IMR-90 (cell line): ENCODE measurements around the gene SLC4A3. TPM values are rescaled to one million over a fixed set of nuclear protein-coding genes. Genes with fewer than 3 reads are reported as not detected.
A peak's percentile ranks its signal among the peaks of the same experiment; 100 is the strongest.

ENCODE experiments used
- ATAC-seq: fragments of 200-7000 bp; cut with Tn5 transposase; 2 replicates; pipeline ENCODE4 v1.9.1; 2020; ENCODE audit warnings: low read depth, mild to moderate bottlenecking, moderate library complexity
- Bru-seq: library from RNA; stranded (reverse); fragments of 400-500 nt; gene quantifications from one replicate; lab custom pipeline; 2021; lab: Mats Ljungman, UMichigan
- BruChase-seq, 2 experiments: library from RNA; stranded (reverse); fragments of 400-500 nt; gene quantifications; one replicate each; lab custom pipeline; 2021; lab: Mats Ljungman, UMichigan
- BruUV-seq: library from RNA; stranded (reverse); fragments of 400-500 nt; replicated peaks from 2 replicates; lab custom pipeline; 2021; lab: Mats Ljungman, UMichigan
- CTCF ChIA-PET: fragments of 300-600 bp; formaldehyde crosslinking; extraction: SDS; loops from one replicate; lab custom pipeline; 2021; ENCODE audit warnings: antibody characterized with exemption; lab: Yijun Ruan, JAX
- POLR2A ChIA-PET: fragments of 300-600 bp; sonication (Branson Sonifier 250); formaldehyde crosslinking; loops from one replicate; lab custom pipeline; 2022; ENCODE audit warnings: antibody characterized with exemption; ENCODE audit not compliant: unreplicated experiment; lab: Charles Lee
- DNase-seq: peaks from one replicate; pipeline ENCODE4 v3.0.0; 2013
- H2AFZ ChIP-seq: replicated peaks from 2 replicates; pipeline ENCODE3; 2013; ENCODE audit warnings: low read length, mild to moderate bottlenecking; ENCODE audit not compliant: poor library complexity
- H2AK5ac ChIP-seq: 2 replicates; pipeline ENCODE4 v1.6.1; 2013; ENCODE audit warnings: low read depth, low read length, inconsistent platforms
- H2AK9ac ChIP-seq: replicated peaks from 2 replicates; pipeline ENCODE3; 2013; ENCODE audit warnings: mild to moderate bottlenecking, low read depth, low read length, moderate library complexity; ENCODE audit not compliant: poor library complexity
- H2BK120ac ChIP-seq: 2 replicates; pipeline ENCODE4 v1.6.1; 2013; ENCODE audit warnings: low read depth, low read length, inconsistent platforms
- H2BK15ac ChIP-seq: 3 replicates; pipeline ENCODE4 v1.6.1; 2013; ENCODE audit warnings: low read depth, low read length, inconsistent platforms
- H2BK20ac ChIP-seq: 2 replicates; pipeline ENCODE4 v1.6.1; 2013; ENCODE audit warnings: low read depth, mild to moderate bottlenecking, inconsistent platforms, low read length, moderate library complexity
- H2BK5ac ChIP-seq: 2 replicates; pipeline ENCODE4 v1.6.1; 2013; ENCODE audit warnings: mild to moderate bottlenecking, low read depth, low read length, inconsistent platforms; ENCODE audit not compliant: poor library complexity, severe bottlenecking
- H3K14ac ChIP-seq: replicated peaks from 2 replicates; pipeline ENCODE4 v1.6.1; 2013; ENCODE audit warnings: low read depth, low read length, inconsistent platforms
- H3K18ac ChIP-seq: 2 replicates; pipeline ENCODE4 v1.6.1; 2013; ENCODE audit warnings: low read depth, low read length, control low read depth
- H3K23ac ChIP-seq: 2 replicates; pipeline ENCODE4 v1.6.1; 2013; ENCODE audit warnings: low read depth, low read length, inconsistent platforms
- H3K27ac ChIP-seq: 2 replicates; pipeline ENCODE4 v1.5.1; 2013; ENCODE audit warnings: mild to moderate bottlenecking, control low read depth, low read length; ENCODE audit not compliant: insufficient read depth
- H3K27me3 ChIP-seq: 2 replicates; pipeline ENCODE4 v1.6.1; 2013; ENCODE audit warnings: low read length; ENCODE audit not compliant: control insufficient read depth, insufficient read depth
- H3K36me3 ChIP-seq: 2 replicates; pipeline ENCODE4 v1.6.1; 2013; ENCODE audit warnings: low read length, mixed read lengths; ENCODE audit not compliant: control insufficient read depth, insufficient read depth
- H3K4ac ChIP-seq: 2 replicates; pipeline ENCODE4 v1.6.1; 2013; ENCODE audit warnings: low read depth, low read length, inconsistent platforms
- H3K4me1 ChIP-seq: 2 replicates; pipeline ENCODE4 v1.6.1; 2013; ENCODE audit warnings: low read length, mixed read lengths; ENCODE audit not compliant: control insufficient read depth, insufficient read depth
- H3K4me2 ChIP-seq: 2 replicates; pipeline ENCODE4 v1.6.1; 2013; ENCODE audit warnings: low read depth, mild to moderate bottlenecking, control low read depth, low read length, moderate library complexity
- H3K4me3 ChIP-seq: 2 replicates; pipeline ENCODE4 v1.5.1; 2013; ENCODE audit warnings: low read depth, mild to moderate bottlenecking, control low read depth, low read length, moderate library complexity; ENCODE audit not compliant: insufficient read depth
- H3K56ac ChIP-seq: 2 replicates; pipeline ENCODE4 v1.6.1; 2013; ENCODE audit warnings: low read length, inconsistent platforms; ENCODE audit not compliant: insufficient read depth; ENCODE audit errors: extremely low read depth
- H3K79me1 ChIP-seq, 2 experiments: 2 replicates each; pipeline ENCODE4 v1.6.1; 2013; ENCODE audit warnings: low read length in 2 of 2, inconsistent platforms in 1 of 2, low read depth in 1 of 2
- H3K9ac ChIP-seq: 2 replicates; pipeline ENCODE4 v1.6.1; 2013; ENCODE audit warnings: low read depth, low read length, control low read depth
- H3K9me1 ChIP-seq: 2 replicates; pipeline ENCODE4 v1.6.1; 2013; ENCODE audit warnings: low read length, inconsistent platforms; ENCODE audit not compliant: insufficient read depth
- H3K9me3 ChIP-seq: 2 replicates; pipeline ENCODE4 v1.6.1; 2013; ENCODE audit warnings: low read length; ENCODE audit not compliant: control insufficient read depth, insufficient read depth
- H4K20me1 ChIP-seq: 2 replicates; pipeline ENCODE4 v1.6.1; 2013; ENCODE audit warnings: low read length, inconsistent platforms; ENCODE audit not compliant: insufficient read depth
- H4K5ac ChIP-seq: 2 replicates; pipeline ENCODE4 v1.6.1; 2013; ENCODE audit warnings: mild to moderate bottlenecking, low read depth, low read length, control low read depth
- H4K8ac ChIP-seq, 2 experiments: 2 replicates each; pipeline ENCODE4 v1.6.1; 2013; ENCODE audit warnings: low read depth in 2 of 2, low read length in 2 of 2, control low read depth in 1 of 2, inconsistent platforms in 1 of 2
- H4K91ac ChIP-seq: 2 replicates; pipeline ENCODE4 v1.6.1; 2013; ENCODE audit warnings: low read depth, low read length, inconsistent platforms; ENCODE audit not compliant: insufficient read depth
- BHLHE40 ChIP-seq: fragments of 150-350 bp; IDR thresholded peaks from 2 replicates; pipeline ENCODE4 v1.6.1; 2016; ENCODE audit warnings: mild to moderate bottlenecking, low read depth, low read length
- CHD1 ChIP-seq: IDR thresholded peaks from 2 replicates; pipeline ENCODE4 v1.6.1; 2012; ENCODE audit warnings: low read depth, low read length, improper control_type of control experiment
- FOS ChIP-seq: fragments of 150-350 bp; IDR thresholded peaks from 2 replicates; pipeline ENCODE4 v1.6.1; 2016; ENCODE audit warnings: low read depth, low read length
- RAD21 ChIP-seq: IDR thresholded peaks from 2 replicates; pipeline ENCODE4 v1.6.1; 2012; ENCODE audit warnings: low read length, improper control_type of control experiment
- WGBS, 2 experiments: methylation state at CpG; one replicate each; pipeline versions ENCODE4 v1.1.5 to v1.1.7; 2013; ENCODE audit warnings: missing lambda C conversion rate in 2 of 2; ENCODE audit not compliant: insufficient read length in 1 of 2; ENCODE audit errors: extremely low coverage in 2 of 2; 5-methylcytosine and 5-hydroxymethylcytosine counted together
- dilution Hi-C: fragments of 300-500 bp; cut with HindIII; formaldehyde crosslinking; loops from one replicate; pipeline ENCODE4 v1.14.3; 2018; ENCODE audit warnings: low sequenced_read_pairs; ENCODE audit not compliant: unreplicated experiment
- in situ Hi-C: fragments of 300-500 bp; cut with MboI; formaldehyde crosslinking; loops from 3 replicates; pipeline ENCODE4 v1.14.3; 2019; ENCODE audit warnings: low sequenced_read_pairs, inconsistent platforms, mixed read lengths
- intact Hi-C: fragments of 100-400 bp; cut with micrococcal nuclease; formaldehyde crosslinking; loops from 2 replicates; pipeline ENCODE4 v1.10.0; 2022
- long read RNA-seq: library from polyadenylated mRNA; unstranded; transcript quantifications from one replicate; pipeline ENCODE4 v2.0.0, GENCODE V29; 2021; ENCODE audit not compliant: unreplicated experiment
- polyA plus RNA-seq, 3 experiments: library from polyadenylated mRNA; depleted of rRNA; stranded (reverse); fragments of >200 nt; gene quantifications; 2 replicates each; pipeline ENCODE4 v1.2.3, GENCODE V29; 2012; ENCODE audit warnings: low replicate concordance in 1 of 3
- total RNA-seq: library from RNA; depleted of rRNA; stranded (reverse); fragments of >200 nt; gene quantifications from 2 replicates; pipeline ENCODE4 v1.2.3, GENCODE V29; 2012; rRNA removed
- TF ChIP-seq, protein P1 (sequence below): fragments of 150-350 bp; IDR thresholded peaks from 2 replicates; pipeline ENCODE4 v1.6.1; 2016; ENCODE audit warnings: low read depth, mild to moderate bottlenecking, low read length, moderate library complexity, borderline replicate concordance
- TF ChIP-seq, protein P2 (sequence below): conservative IDR thresholded peaks from 2 replicates; pipeline ENCODE4 v1.5.1; 2012; ENCODE audit warnings: mild to moderate bottlenecking, low read depth, low read length, improper control_type of control experiment

The SLC4A3 gene, protein sequence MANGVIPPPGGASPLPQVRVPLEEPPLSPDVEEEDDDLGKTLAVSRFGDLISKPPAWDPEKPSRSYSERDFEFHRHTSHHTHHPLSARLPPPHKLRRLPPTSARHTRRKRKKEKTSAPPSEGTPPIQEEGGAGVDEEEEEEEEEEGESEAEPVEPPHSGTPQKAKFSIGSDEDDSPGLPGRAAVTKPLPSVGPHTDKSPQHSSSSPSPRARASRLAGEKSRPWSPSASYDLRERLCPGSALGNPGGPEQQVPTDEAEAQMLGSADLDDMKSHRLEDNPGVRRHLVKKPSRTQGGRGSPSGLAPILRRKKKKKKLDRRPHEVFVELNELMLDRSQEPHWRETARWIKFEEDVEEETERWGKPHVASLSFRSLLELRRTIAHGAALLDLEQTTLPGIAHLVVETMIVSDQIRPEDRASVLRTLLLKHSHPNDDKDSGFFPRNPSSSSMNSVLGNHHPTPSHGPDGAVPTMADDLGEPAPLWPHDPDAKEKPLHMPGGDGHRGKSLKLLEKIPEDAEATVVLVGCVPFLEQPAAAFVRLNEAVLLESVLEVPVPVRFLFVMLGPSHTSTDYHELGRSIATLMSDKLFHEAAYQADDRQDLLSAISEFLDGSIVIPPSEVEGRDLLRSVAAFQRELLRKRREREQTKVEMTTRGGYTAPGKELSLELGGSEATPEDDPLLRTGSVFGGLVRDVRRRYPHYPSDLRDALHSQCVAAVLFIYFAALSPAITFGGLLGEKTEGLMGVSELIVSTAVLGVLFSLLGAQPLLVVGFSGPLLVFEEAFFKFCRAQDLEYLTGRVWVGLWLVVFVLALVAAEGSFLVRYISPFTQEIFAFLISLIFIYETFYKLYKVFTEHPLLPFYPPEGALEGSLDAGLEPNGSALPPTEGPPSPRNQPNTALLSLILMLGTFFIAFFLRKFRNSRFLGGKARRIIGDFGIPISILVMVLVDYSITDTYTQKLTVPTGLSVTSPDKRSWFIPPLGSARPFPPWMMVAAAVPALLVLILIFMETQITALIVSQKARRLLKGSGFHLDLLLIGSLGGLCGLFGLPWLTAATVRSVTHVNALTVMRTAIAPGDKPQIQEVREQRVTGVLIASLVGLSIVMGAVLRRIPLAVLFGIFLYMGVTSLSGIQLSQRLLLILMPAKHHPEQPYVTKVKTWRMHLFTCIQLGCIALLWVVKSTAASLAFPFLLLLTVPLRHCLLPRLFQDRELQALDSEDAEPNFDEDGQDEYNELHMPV
- 0.90 and 1.1 TPM in 2 replicates for total RNA-seq
- polyA plus RNA-seq (2012; rRNA removed), result 6.1 and 6.9 TPM in 2 replicates
- 3.8 and 5.4 TPM in 2 replicates for polyA plus RNA-seq (2012; cell fraction: cytosol; rRNA removed)
- 24.0 and 53.1 TPM in 2 replicates for polyA plus RNA-seq (2012; cell fraction: nucleus; rRNA removed; ENCODE audit: low replicate concordance)
- Bru-seq, nascent RNA, result percentile 33 among the genes with signal in this experiment
- BruChase-seq, experiment 1, labeled RNA remaining after a 6-hour chase, result percentile 29 among the genes with signal in this experiment
- percentile 35 among the genes with signal in this experiment for BruChase-seq, experiment 2, labeled RNA remaining after a 2-hour chase
- long read RNA-seq, partial matches to known transcripts, result 7 of 9 reads
- long read RNA-seq, other reads (novel, unspliced or antisense), result 2 of 9 reads

GRCh38 chr2:219627103-219628100 lies at the start of gene SLC4A3:
Gene SLC4A3, plus strand, starts transcription at chr2:219627630. Its CDS starts 363 bp downstream, at chr2:219627993.
- Histone ChIP-seq H2BK15ac (no peak within 1 kb of the TSS), H3K9me1 (no peaks in the 10 kb centered on the region; the same call in 1 of the 2 replicates), H3K23ac (no peak within 1 kb of the TSS), H3K14ac (no peak within 1 kb of the TSS), H3K27ac (no peak within 1 kb of the TSS), H3K79me1 (no peaks in the 10 kb centered on the region), H2AK5ac (no peak within 1 kb of the TSS; the same call in 1 of the 2 replicates), H2BK5ac (no peak within 1 kb of the TSS), H3K18ac (no peak within 1 kb of the TSS), H3K36me3 (no peaks in the 10 kb centered on the region), H3K4me3 (peak within 1 kb of the TSS; percentile 62), H4K20me1 (no peaks in the 10 kb centered on the region; the same call in none of the 2 replicates), H3K4ac (no peak within 1 kb of the TSS), H4K8ac (peak within 1 kb of the TSS in 1 of 2 experiments; percentile 25; a peak in 1 of 4 replicates), H4K5ac (peak within 1 kb of the TSS; percentile 22; the same call in 1 of the 2 replicates), H3K9me3 (no peaks in the 10 kb centered on the region), H4K91ac (no peak within 1 kb of the TSS), H3K9ac (peak within 1 kb of the TSS; percentile 54; the same call in 1 of the 2 replicates), H2BK20ac (no peak within 1 kb of the TSS), H2BK120ac (no peak within 1 kb of the TSS; the same call in 1 of the 2 replicates), H3K4me2 (peak within 1 kb of the TSS; percentile 78), H3K27me3 (peaks cover 36% of the 10 kb centered on the region), H3K4me1 (no peaks in the 10 kb centered on the region; the same call in none of the 2 replicates), H2AFZ (peak within 1 kb of the TSS; percentile 88), H3K56ac (no peak within 1 kb of the TSS; the same call in 1 of the 2 replicates), H2AK9ac (peak within 1 kb of the TSS; percentile 28)
- dilution Hi-C loops, result no loop called here
- no TSS peak for BruUV-seq
- CTCF ChIA-PET, result no interaction called here
- POLR2A ChIA-PET, result no interaction called here
- in situ Hi-C loops, result no loop called here
- WGBS, 2 experiments, result 0% methylated on average over 11 of the region's 103 CpGs; no CpG with 5 or more reads in 1 of the 2 experiments
- intact Hi-C loops, result no loop called here
- peak; percentile 91 for ATAC-seq
- DNase-seq, result peak; percentile 19
- TF ChIP-seq, protein P1, sequence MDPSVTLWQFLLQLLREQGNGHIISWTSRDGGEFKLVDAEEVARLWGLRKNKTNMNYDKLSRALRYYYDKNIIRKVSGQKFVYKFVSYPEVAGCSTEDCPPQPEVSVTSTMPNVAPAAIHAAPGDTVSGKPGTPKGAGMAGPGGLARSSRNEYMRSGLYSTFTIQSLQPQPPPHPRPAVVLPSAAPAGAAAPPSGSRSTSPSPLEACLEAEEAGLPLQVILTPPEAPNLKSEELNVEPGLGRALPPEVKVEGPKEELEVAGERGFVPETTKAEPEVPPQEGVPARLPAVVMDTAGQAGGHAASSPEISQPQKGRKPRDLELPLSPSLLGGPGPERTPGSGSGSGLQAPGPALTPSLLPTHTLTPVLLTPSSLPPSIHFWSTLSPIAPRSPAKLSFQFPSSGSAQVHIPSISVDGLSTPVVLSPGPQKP, result no peak
- TF ChIP-seq FOS (no peak), RAD21 (no peak), BHLHE40 (no peak), CHD1 (no peak)
- TF ChIP-seq, protein P2, sequence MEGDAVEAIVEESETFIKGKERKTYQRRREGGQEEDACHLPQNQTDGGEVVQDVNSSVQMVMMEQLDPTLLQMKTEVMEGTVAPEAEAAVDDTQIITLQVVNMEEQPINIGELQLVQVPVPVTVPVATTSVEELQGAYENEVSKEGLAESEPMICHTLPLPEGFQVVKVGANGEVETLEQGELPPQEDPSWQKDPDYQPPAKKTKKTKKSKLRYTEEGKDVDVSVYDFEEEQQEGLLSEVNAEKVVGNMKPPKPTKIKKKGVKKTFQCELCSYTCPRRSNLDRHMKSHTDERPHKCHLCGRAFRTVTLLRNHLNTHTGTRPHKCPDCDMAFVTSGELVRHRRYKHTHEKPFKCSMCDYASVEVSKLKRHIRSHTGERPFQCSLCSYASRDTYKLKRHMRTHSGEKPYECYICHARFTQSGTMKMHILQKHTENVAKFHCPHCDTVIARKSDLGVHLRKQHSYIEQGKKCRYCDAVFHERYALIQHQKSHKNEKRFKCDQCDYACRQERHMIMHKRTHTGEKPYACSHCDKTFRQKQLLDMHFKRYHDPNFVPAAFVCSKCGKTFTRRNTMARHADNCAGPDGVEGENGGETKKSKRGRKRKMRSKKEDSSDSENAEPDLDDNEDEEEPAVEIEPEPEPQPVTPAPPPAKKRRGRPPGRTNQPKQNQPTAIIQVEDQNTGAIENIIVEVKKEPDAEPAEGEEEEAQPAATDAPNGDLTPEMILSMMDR, result no peak
